OCI-LY3 (cell line): ENCODE measurements around the gene PCDHGC5.

Experiments
- H2AFZ ChIP-seq: fragments of 200-600, 300-600 bp; shearing (Covaris generic); 2 replicates; pipeline ENCODE4 v1.6.0; 2014; ENCODE audit warnings: antibody characterized with exemption, low read depth, low read length
- H3K27ac ChIP-seq: fragments of 200-600, 300-600 bp; sonication (generic); 2 replicates; pipeline ENCODE4 v1.5.1; 2014; ENCODE audit warnings: mild to moderate bottlenecking, low read length, moderate library complexity, mixed read lengths
- H3K27me3 ChIP-seq: fragments of 200-600, 300-600 bp; sonication (generic); 2 replicates; pipeline ENCODE4 v1.6.1; 2014; ENCODE audit warnings: low read depth, low read length, mixed read lengths
- H3K36me3 ChIP-seq: fragments of 200-600, 300-600 bp; sonication (generic); replicated peaks from 2 replicates; pipeline ENCODE3; 2014; ENCODE audit warnings: low read depth, low read length, mixed read lengths
- H3K4me1 ChIP-seq: fragments of 300-600, 200-600 bp; sonication (generic); 2 replicates; pipeline ENCODE4 v1.6.1; 2014; ENCODE audit warnings: low read length, mixed read lengths
- H3K4me2 ChIP-seq: fragments of 200-600, 300-600 bp; sonication (generic); 2 replicates; pipeline ENCODE4 v1.6.1; 2014; ENCODE audit warnings: low read length, mixed read lengths
- H3K4me3 ChIP-seq: fragments of 300-600, 200-600 bp; sonication (generic); 2 replicates; pipeline ENCODE4 v1.5.1; 2014; ENCODE audit warnings: antibody characterized with exemption, mild to moderate bottlenecking, low read length, moderate library complexity
- H3K79me2 ChIP-seq: fragments of 300-600, 200-600 bp; shearing (Covaris generic); 2 replicates; pipeline ENCODE4 v1.6.1; 2014; ENCODE audit warnings: mild to moderate bottlenecking, low read length, mixed read lengths
- H3K9ac ChIP-seq: fragments of 300-600, 200-600 bp; shearing (Covaris generic); 2 replicates; pipeline ENCODE4 v1.6.0; 2014; ENCODE audit warnings: mild to moderate bottlenecking, low read length, moderate library complexity
- H3K9me3 ChIP-seq: fragments of 200-600, 300-600 bp; shearing (Covaris generic); 2 replicates; pipeline ENCODE4 v1.6.1; 2014; ENCODE audit warnings: low read length, mixed read lengths; ENCODE audit not compliant: insufficient read depth
- H4K20me1 ChIP-seq: fragments of 200-600, 300-600 bp; sonication (generic); 2 replicates; pipeline ENCODE4 v1.6.1; 2016; ENCODE audit warnings: low read length, mixed read lengths; ENCODE audit not compliant: insufficient read depth
- CTCF ChIP-seq: fragments of 200-600, 300-600 bp; sonication (generic); IDR thresholded peaks from 2 replicates; pipeline ENCODE4 v1.5.1; 2014; ENCODE audit warnings: antibody characterized with exemption, low read length, low read depth
- EZH2phosphoT487 ChIP-seq: fragments of 200-600 bp; shearing (Covaris generic); IDR thresholded peaks from 2 replicates; pipeline ENCODE4 v1.6.1; 2018; ENCODE audit warnings: antibody characterized with exemption, mixed run types, low read depth

PCDHGC5 gene

GRCh38 chr5:141513627-141514329 is 24.9 kb downstream of the PCDHGC5 start:
- Histone ChIP-seq H3K4me3 (no peak overlapping the region; the same call in 1 of the 2 replicates), H3K4me1 (peaks cover 49% of the 10 kb centered on the region), H4K20me1 (no peaks in the 10 kb centered on the region), H3K79me2 (no peaks in the 10 kb centered on the region), H3K9ac (no peak overlapping the region), H3K9me3 (no peaks in the 10 kb centered on the region), H2AFZ (no peak overlapping the region), H3K27me3 (no peaks in the 10 kb centered on the region), H3K4me2 (peak overlapping the region; percentile 43), H3K36me3 (no peaks in the 10 kb centered on the region), H3K27ac (no peak overlapping the region)
- TF ChIP-seq EZH2phosphoT487: no peak
- TF ChIP-seq CTCF: no peak

DNA sequence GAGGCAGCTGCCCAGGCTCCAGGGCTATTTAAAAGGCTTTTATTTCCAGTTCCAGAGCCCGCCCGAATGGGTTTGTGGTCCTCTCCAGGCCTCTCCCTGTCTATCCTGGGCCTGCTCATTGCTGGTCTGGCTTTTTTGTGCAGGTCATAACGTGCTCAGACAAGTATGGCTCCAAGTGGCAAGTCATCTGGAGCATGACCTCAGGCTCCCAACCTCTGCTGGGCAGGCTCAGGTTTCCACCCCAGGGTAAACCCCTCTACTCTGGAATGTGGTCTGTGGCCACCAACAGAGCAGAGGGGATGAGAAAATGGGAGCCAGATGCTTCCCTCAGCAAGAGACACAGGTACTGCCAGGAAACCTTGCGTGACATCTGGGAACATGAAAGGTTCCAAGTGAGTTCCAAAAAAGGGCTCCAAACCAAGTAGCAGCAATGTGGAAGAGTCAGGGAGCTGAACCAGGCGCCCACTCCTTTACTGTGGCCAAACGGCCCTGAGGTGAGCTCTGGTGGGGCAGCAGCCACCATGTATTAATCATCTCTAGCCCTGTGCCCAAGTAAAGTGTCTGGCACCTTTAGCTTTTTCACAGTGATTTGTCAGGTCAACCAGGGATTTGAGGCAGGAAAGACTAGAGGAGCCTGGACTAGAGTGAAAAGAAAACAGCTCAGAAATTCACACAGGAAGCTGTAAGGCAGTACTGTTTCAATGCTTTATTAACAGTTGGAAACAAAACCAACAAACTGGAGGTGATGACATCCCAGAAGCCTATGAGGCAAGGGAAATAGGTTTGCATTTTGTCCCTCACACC is 25.7 kb downstream of the PCDHGC5 start:
- H3K27me3 ChIP-seq: no peaks in the 10 kb centered on the region
- H3K9ac ChIP-seq: no peak overlapping the region
- no peak overlapping the region for H2AFZ ChIP-seq
- no peaks in the 10 kb centered on the region for H3K36me3 ChIP-seq
- H3K79me2 ChIP-seq: no peaks in the 10 kb centered on the region
- no peak overlapping the region for H3K27ac ChIP-seq
- no peaks in the 10 kb centered on the region for H4K20me1 ChIP-seq
- H3K4me2 ChIP-seq: no peak overlapping the region
- no peak for TF ChIP-seq CTCF
- no peak for TF ChIP-seq EZH2phosphoT487
- peaks cover 42% of the 10 kb centered on the region for H3K4me1 ChIP-seq
- H3K4me3 ChIP-seq: no peak overlapping the region
- H3K9me3 ChIP-seq: no peaks in the 10 kb centered on the region

DNA sequence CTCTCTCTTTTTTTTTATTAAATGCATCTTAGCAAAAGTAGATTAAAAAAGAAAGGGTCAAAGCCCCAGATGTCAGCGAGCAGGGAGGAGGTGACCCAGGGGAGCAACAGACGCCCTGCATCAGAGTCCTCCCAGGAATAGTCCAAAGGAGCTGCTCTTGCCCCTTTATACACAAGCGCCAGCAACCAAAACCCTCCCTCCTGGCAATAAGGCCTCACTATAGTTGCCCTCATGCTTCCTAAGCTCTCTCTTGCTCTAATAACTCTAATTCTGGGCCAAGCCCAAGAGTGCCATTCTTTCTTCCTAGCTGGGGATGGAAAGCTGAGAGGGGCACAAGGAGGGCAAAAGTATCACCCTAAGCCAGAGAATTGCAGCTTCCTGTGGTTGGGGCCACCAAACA is 26.3 kb downstream of the PCDHGC5 start:
- no peaks in the 10 kb centered on the region for H3K27me3 ChIP-seq
- no peaks in the 10 kb centered on the region for H3K36me3 ChIP-seq
- H3K79me2 ChIP-seq: no peaks in the 10 kb centered on the region
- no peak overlapping the region for H3K4me3 ChIP-seq
- no peak overlapping the region for H3K27ac ChIP-seq
- no peak for TF ChIP-seq CTCF
- no peak for TF ChIP-seq EZH2phosphoT487
- no peak overlapping the region for H3K4me2 ChIP-seq
- H4K20me1 ChIP-seq: no peaks in the 10 kb centered on the region
- H2AFZ ChIP-seq: no peak overlapping the region
- no peaks in the 10 kb centered on the region for H3K9me3 ChIP-seq
- H3K9ac ChIP-seq: no peak overlapping the region
- peaks cover 39% of the 10 kb centered on the region for H3K4me1 ChIP-seq

GRCh38 chr5:141515946-141516671 is 27.2 kb downstream of the PCDHGC5 start:
- Histone ChIP-seq H3K79me2 (no peaks in the 10 kb centered on the region), H3K4me2 (no peak overlapping the region), H3K4me3 (no peak overlapping the region), H3K9ac (no peak overlapping the region), H4K20me1 (no peaks in the 10 kb centered on the region), H3K9me3 (no peaks in the 10 kb centered on the region), H3K27me3 (no peaks in the 10 kb centered on the region), H3K36me3 (no peaks in the 10 kb centered on the region), H2AFZ (no peak overlapping the region), H3K4me1 (peaks cover 29% of the 10 kb centered on the region), H3K27ac (no peak overlapping the region)
- no peak for TF ChIP-seq CTCF
- no peak for TF ChIP-seq EZH2phosphoT487
